SH-SY5Y (cell line): ENCODE results near the gene COX4I1.

Experiments used
- GATA2 ChIP-seq: IDR thresholded peaks from 2 replicates; pipeline ENCODE4 v1.6.1; 2011; ENCODE audit warnings: mild to moderate bottlenecking, low read depth, low read length
- GATA3 ChIP-seq: IDR thresholded peaks from 2 replicates; pipeline ENCODE4 v1.6.1; 2011; ENCODE audit warnings: low read depth, mild to moderate bottlenecking, low read length, moderate library complexity

DNA sequence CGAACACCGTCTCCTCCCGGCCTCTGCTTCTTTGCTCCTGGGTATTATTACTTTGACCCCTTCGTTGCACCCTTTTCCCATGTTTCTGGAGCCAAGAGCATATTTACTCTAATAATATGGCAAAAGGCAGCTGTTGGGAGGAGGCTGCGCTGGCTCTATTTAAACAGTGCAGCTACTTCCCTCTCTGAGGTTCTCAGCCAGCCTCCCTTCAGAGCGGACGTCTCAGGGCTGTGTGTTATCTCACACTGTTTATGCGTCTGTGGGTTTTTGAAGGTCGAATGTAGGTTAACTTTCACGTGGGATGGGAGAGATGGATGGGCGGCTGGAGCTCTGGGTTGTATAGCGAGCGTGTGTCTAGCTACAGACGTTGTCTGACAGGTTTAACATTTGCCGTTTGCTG lies 45.3 kb downstream of the COX4I1 start:
- TF ChIP-seq GATA3, result no peak
- no peak for TF ChIP-seq GATA2
